IMR-90 (cell line): ENCODE data around the gene SLC37A3. TPM values are rescaled to one million over a fixed set of nuclear protein-coding genes. Genes with fewer than 3 reads are reported as not detected.
A peak's percentile ranks its signal among the peaks of the same experiment; 100 is the strongest.

Source experiments
- ATAC-seq: fragments of 200-7000 bp; cut with Tn5 transposase; 2 replicates; pipeline ENCODE4 v1.9.1; 2020; ENCODE audit warnings: low read depth, mild to moderate bottlenecking, moderate library complexity
- BruUV-seq: library from RNA; stranded (reverse); fragments of 400-500 nt; replicated peaks from 2 replicates; lab custom pipeline; 2021; lab: Mats Ljungman, UMichigan
- CTCF ChIA-PET: fragments of 300-600 bp; formaldehyde crosslinking; extraction: SDS; loops from one replicate; lab custom pipeline; 2021; ENCODE audit warnings: antibody characterized with exemption; lab: Yijun Ruan, JAX
- POLR2A ChIA-PET: fragments of 300-600 bp; sonication (Branson Sonifier 250); formaldehyde crosslinking; loops from one replicate; lab custom pipeline; 2022; ENCODE audit warnings: antibody characterized with exemption; ENCODE audit not compliant: unreplicated experiment; lab: Charles Lee
- DNase-seq: peaks from one replicate; pipeline ENCODE4 v3.0.0; 2013
- H2AFZ ChIP-seq: replicated peaks from 2 replicates; pipeline ENCODE3; 2013; ENCODE audit warnings: low read length, mild to moderate bottlenecking; ENCODE audit not compliant: poor library complexity
- H2AK5ac ChIP-seq: 2 replicates; pipeline ENCODE4 v1.6.1; 2013; ENCODE audit warnings: low read depth, low read length, inconsistent platforms
- H2AK9ac ChIP-seq: replicated peaks from 2 replicates; pipeline ENCODE3; 2013; ENCODE audit warnings: mild to moderate bottlenecking, low read depth, low read length, moderate library complexity; ENCODE audit not compliant: poor library complexity
- H2BK120ac ChIP-seq: 2 replicates; pipeline ENCODE4 v1.6.1; 2013; ENCODE audit warnings: low read depth, low read length, inconsistent platforms
- H2BK15ac ChIP-seq: 3 replicates; pipeline ENCODE4 v1.6.1; 2013; ENCODE audit warnings: low read depth, low read length, inconsistent platforms
- H2BK20ac ChIP-seq: 2 replicates; pipeline ENCODE4 v1.6.1; 2013; ENCODE audit warnings: low read depth, mild to moderate bottlenecking, inconsistent platforms, low read length, moderate library complexity
- H2BK5ac ChIP-seq: 2 replicates; pipeline ENCODE4 v1.6.1; 2013; ENCODE audit warnings: mild to moderate bottlenecking, low read depth, low read length, inconsistent platforms; ENCODE audit not compliant: poor library complexity, severe bottlenecking
- H3K14ac ChIP-seq: replicated peaks from 2 replicates; pipeline ENCODE4 v1.6.1; 2013; ENCODE audit warnings: low read depth, low read length, inconsistent platforms
- H3K18ac ChIP-seq: 2 replicates; pipeline ENCODE4 v1.6.1; 2013; ENCODE audit warnings: low read depth, low read length, control low read depth
- H3K23ac ChIP-seq: 2 replicates; pipeline ENCODE4 v1.6.1; 2013; ENCODE audit warnings: low read depth, low read length, inconsistent platforms
- H3K27ac ChIP-seq: 2 replicates; pipeline ENCODE4 v1.5.1; 2013; ENCODE audit warnings: mild to moderate bottlenecking, control low read depth, low read length; ENCODE audit not compliant: insufficient read depth
- H3K27me3 ChIP-seq: 2 replicates; pipeline ENCODE4 v1.6.1; 2013; ENCODE audit warnings: low read length; ENCODE audit not compliant: control insufficient read depth, insufficient read depth
- H3K36me3 ChIP-seq: 2 replicates; pipeline ENCODE4 v1.6.1; 2013; ENCODE audit warnings: low read length, mixed read lengths; ENCODE audit not compliant: control insufficient read depth, insufficient read depth
- H3K4ac ChIP-seq: 2 replicates; pipeline ENCODE4 v1.6.1; 2013; ENCODE audit warnings: low read depth, low read length, inconsistent platforms
- H3K4me1 ChIP-seq: 2 replicates; pipeline ENCODE4 v1.6.1; 2013; ENCODE audit warnings: low read length, mixed read lengths; ENCODE audit not compliant: control insufficient read depth, insufficient read depth
- H3K4me2 ChIP-seq: 2 replicates; pipeline ENCODE4 v1.6.1; 2013; ENCODE audit warnings: low read depth, mild to moderate bottlenecking, control low read depth, low read length, moderate library complexity
- H3K4me3 ChIP-seq: 2 replicates; pipeline ENCODE4 v1.5.1; 2013; ENCODE audit warnings: low read depth, mild to moderate bottlenecking, control low read depth, low read length, moderate library complexity; ENCODE audit not compliant: insufficient read depth
- H3K56ac ChIP-seq: 2 replicates; pipeline ENCODE4 v1.6.1; 2013; ENCODE audit warnings: low read length, inconsistent platforms; ENCODE audit not compliant: insufficient read depth; ENCODE audit errors: extremely low read depth
- H3K79me1 ChIP-seq, 2 experiments: 2 replicates each; pipeline ENCODE4 v1.6.1; 2013; ENCODE audit warnings: low read length in 2 of 2, inconsistent platforms in 1 of 2, low read depth in 1 of 2
- H3K9ac ChIP-seq: 2 replicates; pipeline ENCODE4 v1.6.1; 2013; ENCODE audit warnings: low read depth, low read length, control low read depth
- H3K9me1 ChIP-seq: 2 replicates; pipeline ENCODE4 v1.6.1; 2013; ENCODE audit warnings: low read length, inconsistent platforms; ENCODE audit not compliant: insufficient read depth
- H3K9me3 ChIP-seq: 2 replicates; pipeline ENCODE4 v1.6.1; 2013; ENCODE audit warnings: low read length; ENCODE audit not compliant: control insufficient read depth, insufficient read depth
- H4K20me1 ChIP-seq: 2 replicates; pipeline ENCODE4 v1.6.1; 2013; ENCODE audit warnings: low read length, inconsistent platforms; ENCODE audit not compliant: insufficient read depth
- H4K5ac ChIP-seq: 2 replicates; pipeline ENCODE4 v1.6.1; 2013; ENCODE audit warnings: mild to moderate bottlenecking, low read depth, low read length, control low read depth
- H4K8ac ChIP-seq, 2 experiments: 2 replicates each; pipeline ENCODE4 v1.6.1; 2013; ENCODE audit warnings: low read depth in 2 of 2, low read length in 2 of 2, control low read depth in 1 of 2, inconsistent platforms in 1 of 2
- H4K91ac ChIP-seq: 2 replicates; pipeline ENCODE4 v1.6.1; 2013; ENCODE audit warnings: low read depth, low read length, inconsistent platforms; ENCODE audit not compliant: insufficient read depth
- BHLHE40 ChIP-seq: fragments of 150-350 bp; IDR thresholded peaks from 2 replicates; pipeline ENCODE4 v1.6.1; 2016; ENCODE audit warnings: mild to moderate bottlenecking, low read depth, low read length
- FOS ChIP-seq: fragments of 150-350 bp; IDR thresholded peaks from 2 replicates; pipeline ENCODE4 v1.6.1; 2016; ENCODE audit warnings: low read depth, low read length
- MAZ ChIP-seq: IDR thresholded peaks from 2 replicates; pipeline ENCODE4 v1.6.1; 2012; ENCODE audit warnings: low read depth, mild to moderate bottlenecking, low read length, improper control_type of control experiment, moderate library complexity, borderline replicate concordance
- POLR2A ChIP-seq: IDR thresholded peaks from 2 replicates; pipeline ENCODE4 v1.6.1; 2012; ENCODE audit warnings: mild to moderate bottlenecking, low read depth, low read length
- RCOR1 ChIP-seq: IDR thresholded peaks from 2 replicates; pipeline ENCODE4 v1.6.1; 2012; ENCODE audit warnings: mild to moderate bottlenecking, low read length, improper control_type of control experiment; ENCODE audit not compliant: insufficient replicate concordance
- SMC3 ChIP-seq: fragments of 150-350 bp; IDR thresholded peaks from 2 replicates; pipeline ENCODE4 v1.6.1; 2016; ENCODE audit warnings: low read depth, mild to moderate bottlenecking, antibody characterized with exemption, low read length, moderate library complexity
- WGBS, 2 experiments: methylation state at CpG; one replicate each; pipeline versions ENCODE4 v1.1.5 to v1.1.7; 2013; ENCODE audit warnings: missing lambda C conversion rate in 2 of 2; ENCODE audit not compliant: insufficient read length in 1 of 2; ENCODE audit errors: extremely low coverage in 2 of 2; 5-methylcytosine and 5-hydroxymethylcytosine counted together
- dilution Hi-C: fragments of 300-500 bp; cut with HindIII; formaldehyde crosslinking; loops from one replicate; pipeline ENCODE4 v1.14.3; 2018; ENCODE audit warnings: low sequenced_read_pairs; ENCODE audit not compliant: unreplicated experiment
- in situ Hi-C: fragments of 300-500 bp; cut with MboI; formaldehyde crosslinking; loops from 3 replicates; pipeline ENCODE4 v1.14.3; 2019; ENCODE audit warnings: low sequenced_read_pairs, inconsistent platforms, mixed read lengths
- intact Hi-C: fragments of 100-400 bp; cut with micrococcal nuclease; formaldehyde crosslinking; loops from 2 replicates; pipeline ENCODE4 v1.10.0; 2022
- polyA plus RNA-seq, 3 experiments: library from polyadenylated mRNA; depleted of rRNA; stranded (reverse); fragments of >200 nt; gene quantifications; 2 replicates each; pipeline ENCODE4 v1.2.3, GENCODE V29; 2012; ENCODE audit warnings: low replicate concordance in 1 of 3
- total RNA-seq: library from RNA; depleted of rRNA; stranded (reverse); fragments of >200 nt; gene quantifications from 2 replicates; pipeline ENCODE4 v1.2.3, GENCODE V29; 2012
- TF ChIP-seq, protein P1 (sequence below): fragments of 150-350 bp; IDR thresholded peaks from 2 replicates; pipeline ENCODE4 v1.6.1; 2016; ENCODE audit warnings: low read depth, mild to moderate bottlenecking, low read length, moderate library complexity, borderline replicate concordance

Gene SLC37A3
- total and polyA plus RNA-seq, 2 of the 4 experiments (the other 2 are of a cell fraction) = 43.2 to 45.3 TPM

DNA sequence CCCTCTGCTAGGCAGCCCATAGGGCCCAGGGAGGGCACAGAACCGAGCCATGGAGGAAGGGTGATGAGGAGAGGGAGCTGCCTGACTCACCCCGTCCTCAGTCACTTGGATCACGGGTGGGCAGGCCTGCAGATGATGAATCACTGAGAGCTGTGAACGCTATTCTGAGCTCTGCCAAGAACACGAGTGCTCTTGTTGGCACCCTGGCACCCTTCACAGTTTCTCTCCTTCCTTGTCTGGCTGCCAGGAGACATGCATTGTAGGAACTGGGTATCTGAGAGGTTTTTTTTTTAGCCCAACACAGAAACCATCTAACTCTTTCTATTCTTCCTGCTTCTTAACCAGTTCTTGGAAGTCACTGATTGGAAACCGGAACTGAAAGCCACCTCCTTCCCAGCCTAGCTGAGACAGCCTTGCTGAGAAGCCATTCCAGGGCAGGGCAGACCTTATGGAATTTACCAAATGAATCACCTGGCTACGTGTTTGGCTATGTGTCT is 82.1 kb downstream of the SLC37A3 start:
- Histone ChIP-seq H3K79me1 (no peaks in the 10 kb centered on the region), H2AK9ac (no peak overlapping the region), H3K36me3 (no peaks in the 10 kb centered on the region), H3K27me3 (no peaks in the 10 kb centered on the region), H3K14ac (peak overlapping the region; percentile 63), H2BK5ac (peak overlapping the region; percentile 25), H3K27ac (no peak overlapping the region), H3K56ac (no peak overlapping the region), H2BK15ac (peak overlapping the region; percentile 4; the same call in 1 of the 3 replicates), H2AK5ac (no peak overlapping the region), H3K9ac (no peak overlapping the region), H2BK120ac (peak overlapping the region; percentile 40), H3K9me1 (peaks cover 3% of the 10 kb centered on the region; the same call in 1 of the 2 replicates), H2AFZ (peak overlapping the region; percentile 90), H4K5ac (peak overlapping the region; percentile 61), H3K4me3 (peak overlapping the region; percentile 2; the same call in 1 of the 2 replicates), H3K18ac (peak overlapping the region; percentile 32), H4K20me1 (no peaks in the 10 kb centered on the region), H3K9me3 (no peaks in the 10 kb centered on the region), H3K4ac (peak overlapping the region; percentile 58), H4K8ac (peak overlapping the region; percentile 38 to 55), H2BK20ac (peak overlapping the region; percentile 16), H3K23ac (peak overlapping the region; percentile 61), H4K91ac (peak overlapping the region; percentile 60; the same call in 1 of the 2 replicates), H3K4me1 (peaks cover 12% of the 10 kb centered on the region), H3K4me2 (peak overlapping the region; percentile 68)
- no TSS peak for BruUV-seq
- ChIA-PET CTCF (no interaction called here), POLR2A (no interaction called here)
- TF ChIP-seq POLR2A = peak; percentile 50; the same call in 1 of the 2 replicates
- TF ChIP-seq, protein P1, sequence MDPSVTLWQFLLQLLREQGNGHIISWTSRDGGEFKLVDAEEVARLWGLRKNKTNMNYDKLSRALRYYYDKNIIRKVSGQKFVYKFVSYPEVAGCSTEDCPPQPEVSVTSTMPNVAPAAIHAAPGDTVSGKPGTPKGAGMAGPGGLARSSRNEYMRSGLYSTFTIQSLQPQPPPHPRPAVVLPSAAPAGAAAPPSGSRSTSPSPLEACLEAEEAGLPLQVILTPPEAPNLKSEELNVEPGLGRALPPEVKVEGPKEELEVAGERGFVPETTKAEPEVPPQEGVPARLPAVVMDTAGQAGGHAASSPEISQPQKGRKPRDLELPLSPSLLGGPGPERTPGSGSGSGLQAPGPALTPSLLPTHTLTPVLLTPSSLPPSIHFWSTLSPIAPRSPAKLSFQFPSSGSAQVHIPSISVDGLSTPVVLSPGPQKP = no peak
- peak; percentile 23; the same call in 1 of the 2 replicates for TF ChIP-seq MAZ
- TF ChIP-seq BHLHE40 = peak; percentile 83
- no peak for TF ChIP-seq SMC3
- TF ChIP-seq FOS = peak; percentile 53; the same call in 1 of the 2 replicates
- peak; percentile 48 for TF ChIP-seq RCOR1
- ATAC-seq (peak; percentile 89), DNase-seq (peak; percentile 73)
- dilution Hi-C loops = no loop called here
- intact Hi-C loops = no loop called here
- in situ Hi-C loops = no loop called here
- WGBS, 2 experiments = no CpG with 5 or more reads among the region's 7 CpGs
